ENCODE data around the gene NCAPG.

NCAPG gene

DNA sequence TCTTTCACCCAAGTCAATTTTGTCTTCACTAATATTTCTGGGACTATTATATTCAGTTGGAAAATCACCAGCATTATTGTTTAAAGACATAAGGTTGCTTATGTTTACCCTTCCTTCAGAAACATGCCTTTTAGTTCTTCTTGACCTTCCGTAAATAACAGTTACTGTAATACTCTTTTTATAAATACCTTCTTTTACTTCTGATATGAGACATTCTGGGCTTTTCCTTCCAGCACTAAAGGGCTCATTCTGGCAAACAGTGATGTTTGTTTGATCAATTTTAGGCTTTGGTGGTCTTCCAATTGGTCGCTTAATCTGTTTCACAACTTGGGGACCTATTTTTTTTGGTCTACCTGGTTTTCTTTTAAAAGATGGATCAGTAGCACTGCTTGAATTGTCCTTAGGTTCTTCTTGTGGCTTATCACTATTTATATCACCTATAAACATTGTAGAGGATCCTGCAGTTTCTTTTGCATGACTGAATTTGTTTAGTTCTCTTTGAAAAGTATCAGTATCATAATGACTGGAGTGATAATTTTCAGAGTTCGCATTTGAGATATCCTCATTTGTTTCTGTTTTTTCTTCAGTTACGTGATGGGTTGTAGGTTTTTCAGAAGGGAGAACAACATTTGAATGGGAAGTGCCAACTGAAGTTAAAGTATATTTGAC is 64.8 kb downstream of the NCAPG start:
- DNase-seq (ENCODE audit: low read depth): no peak

DNA sequence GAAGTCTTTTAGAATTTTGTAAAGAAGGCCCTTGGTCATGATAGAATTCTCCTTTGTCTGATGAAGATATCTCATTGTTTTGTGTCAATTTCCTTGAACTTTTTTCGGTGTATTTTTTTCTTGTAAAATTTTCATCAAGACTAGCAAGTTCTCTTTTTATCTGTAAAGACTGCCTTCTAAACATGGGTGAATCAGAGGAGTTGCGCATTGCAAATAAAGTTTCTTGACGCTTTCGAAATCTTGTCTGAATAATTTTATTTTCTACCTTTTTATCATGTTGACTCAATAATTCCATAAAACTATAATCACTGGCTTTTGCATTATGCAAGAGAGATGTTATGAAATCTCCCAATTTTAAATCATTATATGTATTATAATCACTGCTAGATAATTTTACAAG is 66.2 kb downstream of the NCAPG start:
- DNase-seq (ENCODE audit: low read depth): no peak

GRCh38 chr4:17877661-17878060 is 66.9 kb downstream of the NCAPG start:
- no peak for DNase-seq (ENCODE audit: low read depth)

DNA sequence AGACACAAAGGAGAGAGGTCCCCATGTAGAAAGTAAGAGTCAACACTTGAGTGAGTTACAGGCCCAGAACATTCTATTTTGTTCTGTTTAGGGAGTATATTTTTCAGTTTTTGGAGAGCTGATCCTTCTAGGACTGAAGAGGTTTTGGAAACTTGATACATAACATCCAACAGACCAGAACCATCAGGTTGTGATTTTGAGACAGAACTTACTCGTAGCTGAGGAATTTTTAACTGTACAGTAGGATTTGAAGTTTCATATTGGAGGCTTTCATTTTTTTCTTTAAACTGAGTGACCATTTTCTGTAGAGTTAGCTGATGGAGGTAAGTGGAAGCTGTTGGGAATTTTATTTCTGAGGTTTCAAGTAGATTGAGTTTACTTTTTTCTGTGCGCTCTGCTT is 73.3 kb downstream of the NCAPG start:
- DNase-seq (ENCODE audit: low read depth): no peak

GRCh38 chr4:17884511-17884910 is 73.7 kb downstream of the NCAPG start:
- no peak for DNase-seq (ENCODE audit: low read depth)

DNA sequence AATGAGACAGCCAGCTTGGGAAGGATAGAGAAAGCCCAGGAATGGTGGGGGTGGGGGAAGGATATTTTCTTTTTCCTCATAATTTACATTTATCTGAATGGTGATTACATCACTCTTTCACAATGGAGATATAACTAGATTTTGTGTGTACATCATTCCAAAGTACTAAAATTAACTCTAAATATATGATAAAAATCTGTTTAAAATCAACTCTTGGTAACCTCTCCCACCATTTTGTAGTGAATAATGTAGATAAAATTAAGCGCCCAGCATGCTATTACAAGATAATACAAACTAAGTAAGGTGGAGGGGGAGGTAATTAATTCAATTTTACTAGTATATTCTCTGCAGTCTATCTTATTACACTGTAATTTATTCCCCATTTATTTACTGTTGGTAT is 78.9 kb downstream of the NCAPG start:
- DNase-seq (ENCODE audit: low read depth): no peak

GRCh38 chr4:17894421-17894820 is 83.6 kb downstream of the NCAPG start:
- no peak for DNase-seq (ENCODE audit: low read depth)

Measured in stimulated activated CD8-positive, alpha-beta memory T cell treated with anti-CD3 and anti-CD28 coated beads, Interleukin-15, amount 100 ng/mL, for 1 hour (primary cell).